K562 (cell line): ENCODE data around the gene TINAGL1. TPM values are rescaled to one million over a fixed set of nuclear protein-coding genes. Genes with fewer than 3 reads are reported as not detected.

Experiments
- CBFA2T2 ChIP-seq: fragments of 450-650 bp; conservative IDR thresholded peaks from 2 replicates; pipeline ENCODE4 v1.6.1; 2017; ENCODE audit warnings: mild to moderate bottlenecking
- CBX2 ChIP-seq: fragments of 200-600 bp; sonication (generic); IDR thresholded peaks from one replicate; pipeline ENCODE4 v1.6.1; 2012; ENCODE audit warnings: mild to moderate bottlenecking, low read length, inconsistent platforms; ENCODE audit not compliant: insufficient read depth, poor library complexity, severe bottlenecking
- CHD4 ChIP-seq: fragments of 200-600 bp; sonication (generic); IDR thresholded peaks from 3 replicates; pipeline ENCODE4 v1.6.1; 2012; ENCODE audit warnings: low read depth, mild to moderate bottlenecking, mixed read lengths, low read length, inconsistent platforms; ENCODE audit not compliant: insufficient read depth, insufficient replicate concordance, poor library complexity, severe bottlenecking
- CTBP1 ChIP-seq: fragments of 450-650 bp; IDR thresholded peaks from 2 replicates; pipeline ENCODE4 v1.6.1; 2016; ENCODE audit warnings: borderline replicate concordance
- FOXK2 ChIP-seq, 2 experiments: fragments of 450-650 bp; IDR thresholded peaks in 1 of 2; conservative IDR thresholded peaks in 1 of 2; 2 replicates each; pipeline ENCODE4 v1.6.1; 2016; ENCODE audit warnings: low read depth in 2 of 2, mild to moderate bottlenecking in 1 of 2
- FOXM1 ChIP-seq, 2 experiments: fragments of 450-650 bp in 1 of 2; sonication (generic) in 1 of 2; formaldehyde crosslinking in 1 of 2; IDR thresholded peaks; 2 replicates each; pipeline versions ENCODE4 v1.6.1 to v1.9.0; 2017 to 2022; ENCODE audit warnings: low read depth in 2 of 2, mild to moderate bottlenecking in 2 of 2, missing genetic modification reagents in 1 of 2, moderate library complexity in 1 of 2
- KAT7 ChIP-seq: sonication (generic); formaldehyde crosslinking; IDR thresholded peaks from 2 replicates; pipeline ENCODE4 v1.8.0; 2022; ENCODE audit warnings: missing genetic modification reagents, mild to moderate bottlenecking, borderline replicate concordance
- KDM1A ChIP-seq, 2 experiments: fragments of 450-650 bp; IDR thresholded peaks; 2 replicates each; pipeline ENCODE4 v1.6.1; 2016; ENCODE audit warnings: mild to moderate bottlenecking in 2 of 2
- MTA3 ChIP-seq: fragments of 450-650 bp; formaldehyde crosslinking; IDR thresholded peaks from 2 replicates; pipeline ENCODE4 v1.6.1; 2017; ENCODE audit warnings: mild to moderate bottlenecking, borderline replicate concordance
- NR4A1 ChIP-seq, 2 experiments: fragments of 250-450 bp in 1 of 2; fragments of 450-650 bp in 1 of 2; sonication (Bioruptor Pico) in 1 of 2; IDR thresholded peaks; 2 replicates each; pipeline versions ENCODE4 v1.4.0 to v1.6.1; 2016 to 2020; ENCODE audit warnings: mild to moderate bottlenecking in 2 of 2, missing compliant biosample characterization in 1 of 2, missing genetic modification characterization in 1 of 2, moderate library complexity in 1 of 2
- PHF21A ChIP-seq: fragments of 450-650 bp; IDR thresholded peaks from 2 replicates; pipeline ENCODE4 v1.6.1; 2017; ENCODE audit warnings: low read depth, borderline replicate concordance
- PTTG1 ChIP-seq: fragments of 450-650 bp; IDR thresholded peaks from 2 replicates; pipeline ENCODE4 v1.6.1; 2016; ENCODE audit warnings: low read depth, mild to moderate bottlenecking, missing genetic modification characterization, missing compliant biosample characterization
- RAD21 ChIP-seq, 2 experiments: fragments of 250-450 bp in 1 of 2; fragments of 450-650 bp in 1 of 2; sonication (Bioruptor Pico) in 1 of 2; formaldehyde crosslinking in 1 of 2; IDR thresholded peaks in 1 of 2; conservative IDR thresholded peaks in 1 of 2; 2 replicates each; pipeline versions ENCODE4 v1.4.0 to v1.8.0; 2020 to 2022; ENCODE audit warnings: mild to moderate bottlenecking in 2 of 2, moderate library complexity in 1 of 2
- RFX1 ChIP-seq: fragments of 450-650 bp; IDR thresholded peaks from 2 replicates; pipeline ENCODE4 v1.6.1; 2016; ENCODE audit warnings: mild to moderate bottlenecking, moderate library complexity
- RNF2 ChIP-seq: sonication (generic); IDR thresholded peaks from 2 replicates; pipeline ENCODE4 v1.6.1; 2016
- SIX5 ChIP-seq, 2 experiments: IDR thresholded peaks; 2 replicates each; pipeline ENCODE4 v1.6.1; 2011; ENCODE audit warnings: low read length in 2 of 2, borderline replicate concordance in 1 of 2, low read depth in 1 of 2, mild to moderate bottlenecking in 1 of 2, moderate library complexity in 1 of 2; ENCODE audit not compliant: insufficient read depth in 1 of 2
- SMC3 ChIP-seq: conservative IDR thresholded peaks from 2 replicates; pipeline ENCODE4 v1.6.1; 2011; ENCODE audit warnings: low read depth, low read length, improper control_type of control experiment; ENCODE audit not compliant: insufficient read depth
- XRCC4 ChIP-seq: IDR thresholded peaks from one replicate; pipeline ENCODE4 v1.6.1; 2011; ENCODE audit not compliant: insufficient read depth, insufficient read length; ENCODE audit errors: extremely low read depth
- ZBTB9 ChIP-seq: fragments of 450-650 bp; formaldehyde crosslinking; IDR thresholded peaks from 2 replicates; pipeline ENCODE4 v1.4.0; 2020; ENCODE audit warnings: mild to moderate bottlenecking, moderate library complexity
- ZC3H8 ChIP-seq: fragments of 450-650 bp; IDR thresholded peaks from 2 replicates; pipeline ENCODE4 v1.6.1; 2017
- ZNF586 ChIP-seq: fragments of 450-650 bp; formaldehyde crosslinking; conservative IDR thresholded peaks from 2 replicates; pipeline ENCODE4 v1.4.0; 2020; ENCODE audit warnings: mild to moderate bottlenecking, moderate library complexity
- polyA plus RNA-seq, 8 experiments: library from polyadenylated mRNA; depleted of rRNA in 4 of 8; stranded (reverse) in 5 of 8; unstranded in 3 of 8; fragments of >200 nt; fragmentation: Nextera tagmentation in 2 of 8; fragmentation: Illumina TruSeq in 1 of 8; extraction: Ambion mirVana in 2 of 8; extraction: Trizol in 1 of 8; gene quantifications; 2 replicates each; pipeline versions ENCODE4 v1.2.1 to v1.2.3, GENCODE V29; 2011 to 2014; ENCODE audit warnings: inconsistent platforms in 1 of 8, missing spikeins in 1 of 8
- total RNA-seq, 7 experiments: library from RNA; depleted of rRNA in 6 of 7; stranded (reverse); fragments of >200 nt in 6 of 7; fragmentation: Illumina TruSeq in 2 of 7; extraction: Trizol in 2 of 7; gene quantifications; 2 replicates each; pipeline versions ENCODE4 v1.2.1 to v1.2.3, GENCODE V29; 2011 to 2021; ENCODE audit warnings: low replicate concordance in 1 of 7
- TF ChIP-seq, protein P1 (sequence below): fragments of 250-450 bp; sonication (Bioruptor Pico); IDR thresholded peaks from 2 replicates; pipeline ENCODE4 v1.8.0; 2021; ENCODE audit warnings: moderate library complexity, mild to moderate bottlenecking, inconsistent platforms

Gene TINAGL1
- total and polyA plus RNA-seq, 9 of the 15 experiments (the other 6 are each of a cell fraction or from before 2014, with no cell fraction given): 0.04 to 1.2 (median 0.07) TPM; not detected in 4

DNA sequence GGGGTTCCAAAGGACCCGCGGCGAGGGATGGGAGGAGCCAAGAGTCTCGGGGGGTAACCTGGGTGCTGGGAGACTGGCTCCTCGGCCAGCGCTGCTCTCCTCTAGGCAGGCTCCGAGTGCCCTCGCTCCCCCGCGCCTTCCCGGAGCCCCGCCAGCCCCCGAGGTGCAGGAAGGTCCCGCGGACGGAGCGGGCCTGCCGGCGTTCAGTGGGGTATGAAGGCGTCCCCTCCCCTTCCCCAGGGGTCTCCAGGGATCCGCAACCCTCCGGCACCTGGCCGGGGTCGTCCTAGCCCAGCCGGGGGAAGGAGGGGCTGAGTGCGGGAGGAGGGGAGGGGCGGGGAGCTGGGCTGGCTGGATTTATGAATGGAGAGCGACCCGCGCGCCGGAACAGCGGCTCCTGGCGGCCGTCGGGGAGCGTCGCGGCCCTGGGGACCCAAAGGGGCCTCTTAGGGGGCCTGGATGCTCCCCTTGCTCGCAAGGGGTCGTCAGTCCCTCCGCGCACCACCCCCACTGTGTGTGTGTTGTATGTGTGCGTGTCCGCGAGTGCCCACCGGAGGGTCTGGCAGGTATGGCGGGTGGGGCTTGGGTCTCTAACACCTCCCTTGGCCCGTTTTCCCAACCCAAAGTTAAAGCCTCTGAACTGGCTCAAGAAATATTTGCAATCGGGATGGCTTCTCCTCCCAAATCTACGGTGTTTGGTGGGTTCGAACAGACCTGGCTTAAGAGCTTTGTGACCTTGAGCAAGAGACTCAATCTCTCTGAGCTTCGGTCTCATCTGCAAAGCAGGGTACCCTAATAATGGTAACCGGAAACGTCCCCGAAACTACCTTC, 41.8 kb downstream of the TINAGL1 start (continued):
- TF ChIP-seq CTBP1 (no peak), PHF21A (no peak), CHD4 (no peak), PTTG1 (tag) (no peak), FOXK2 (conservative IDR thresholded peaks at IDR 0.05 in 1 of 2, IDR thresholded peaks at IDR 0.05 in 1 of 2; ENCODE audit: low read depth in 2 of 2) (no peak), ZNF586 (CRISPR knock-in tag) (no peak), MTA3 (0 out of 2 replicates have a peak, but pooled peaks have one; percentile 41), RAD21 (CRISPR knock-in tag; conservative IDR thresholded peaks at IDR 0.05 in 1 of 2, IDR thresholded peaks at IDR 0.05 in 1 of 2) (peak; percentile 37 to 59), CBX2 (no peak), FOXM1 (IDR thresholded peaks at IDR 0.05; ENCODE audit: low read depth) (no peak), FOXM1 (CRISPR knock-in tag; IDR thresholded peaks at IDR 0.05; ENCODE audit: low read depth) (no peak), KDM1A (IDR thresholded peaks at IDR 0.05) (no peak), ZBTB9 (no peak), CBFA2T2 (no peak), RNF2 (no peak), XRCC4 (no peak), SMC3 (peak; percentile 31; the same call in 1 of the 2 replicates), SIX5 (IDR thresholded peaks at IDR 0.05; ENCODE audit: borderline replicate concordance in 1 of 2, insufficient read depth in 1 of 2, low read depth in 1 of 2, low read length in 2 of 2) (no peak), ZC3H8 (no peak), NR4A1 (CRISPR knock-in tag; IDR thresholded peaks at IDR 0.05) (no peak), NR4A1 (tag; IDR thresholded peaks at IDR 0.05) (no peak), KAT7 (no peak), RFX1 (no peak)
- TF ChIP-seq, protein P1, sequence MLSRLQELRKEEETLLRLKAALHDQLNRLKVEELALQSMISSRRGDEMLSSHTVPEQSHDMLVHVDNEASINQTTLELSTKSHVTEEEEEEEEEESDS (CRISPR knock-in tag): no peak
